ENCODE measurements around the gene RBM17. TPM values are rescaled to one million over a fixed set of nuclear protein-coding genes. Genes with fewer than 3 reads are reported as not detected.

RBM17 gene
- total and polyA plus RNA-seq, 2 of the 4 experiments (the other 2 are of a cell fraction), result 24.6 to 56.7 TPM

DNA sequence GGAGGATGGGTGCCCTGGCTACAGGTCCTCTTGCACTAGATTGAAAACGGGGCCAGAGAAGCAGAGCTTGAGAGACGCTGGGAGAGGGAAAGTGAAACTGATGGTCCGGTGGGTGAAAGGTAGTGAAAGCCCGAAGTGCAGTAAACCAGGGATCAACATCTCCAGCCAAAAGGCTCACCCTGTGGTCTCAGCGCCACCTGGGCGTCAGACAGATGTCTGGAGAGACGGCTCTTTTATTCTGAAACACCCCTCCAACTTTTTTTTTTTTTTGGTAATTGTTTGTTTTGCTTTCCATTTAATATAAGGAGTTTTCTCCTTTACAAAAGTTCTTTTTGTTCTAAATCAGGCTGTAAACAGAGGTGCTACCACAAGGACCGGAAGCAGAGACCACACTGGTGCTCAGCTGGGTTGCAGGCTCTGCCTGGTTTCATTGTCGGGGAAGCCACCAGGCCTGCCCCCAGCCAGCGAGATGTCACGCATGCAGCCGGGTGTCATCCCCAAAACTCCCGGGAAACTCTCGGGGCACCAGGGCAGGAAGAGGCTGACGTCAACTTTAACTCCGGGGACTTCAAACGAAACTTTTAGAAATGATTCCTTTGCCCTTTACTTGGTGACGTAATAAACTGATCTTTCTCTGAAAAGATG lies 37.9 kb upstream of the RBM17 start:
- H4K91ac ChIP-seq (ENCODE audit: insufficient read depth, low read depth, low read length), result peak overlapping the region; percentile 2; the same call in 1 of the 2 replicates
- no peak overlapping the region for H3K14ac ChIP-seq (replicated peaks; ENCODE audit: low read depth, low read length)
- no peaks in the 10 kb centered on the region for H3K9me1 ChIP-seq (ENCODE audit: insufficient read depth, low read length)
- no peaks in the 10 kb centered on the region for H4K20me1 ChIP-seq (ENCODE audit: insufficient read depth, low read length)
- H3K56ac ChIP-seq (ENCODE audit: extremely low read depth, insufficient read depth, low read length), result no peak overlapping the region
- CTCF ChIA-PET, result interaction anchor here (0.5 to 1.3 kb wide), 4 partner anchors 12 to 97 kb away, joined by 3 to 9 read pairs (median 3); no protein-coding TSS in a partner anchor
- dilution Hi-C loops (cut with HindIII; ENCODE audit: low sequenced_read_pairs, unreplicated experiment) (no loop called here), intact Hi-C loops (cut with micrococcal nuclease) (no loop called here), in situ Hi-C loops (cut with MboI; ENCODE audit: low sequenced_read_pairs) (no loop called here)
- H2BK120ac ChIP-seq (ENCODE audit: low read depth, low read length), result no peak overlapping the region
- POLR2A ChIA-PET (ENCODE audit: unreplicated experiment), result interaction anchor here (0.7 kb wide), 1 partner anchor 73 kb away, joined by 4 read pairs; no protein-coding TSS in a partner anchor
- H3K36me3 ChIP-seq (ENCODE audit: control insufficient read depth, insufficient read depth, low read length), result no peaks in the 10 kb centered on the region
- peaks cover 26% of the 10 kb centered on the region for H3K27me3 ChIP-seq (ENCODE audit: control insufficient read depth, insufficient read depth, low read length)
- no peak overlapping the region for H2AK5ac ChIP-seq (ENCODE audit: low read depth, low read length)
- no peak overlapping the region for H2BK5ac ChIP-seq (ENCODE audit: low read depth, low read length, poor library complexity, severe bottlenecking)
- no peak overlapping the region for H2BK15ac ChIP-seq (ENCODE audit: low read depth, low read length)
- no peak overlapping the region; the same call in 1 of the 2 replicates for H2BK20ac ChIP-seq (ENCODE audit: low read depth, low read length)
- no peaks in the 10 kb centered on the region for H3K79me1 ChIP-seq (ENCODE audit: low read depth in 1 of 2, low read length in 2 of 2)
- ATAC-seq (ENCODE audit: low read depth), result peak; percentile 79
- peaks cover 3% of the 10 kb centered on the region; the same call in 1 of the 2 replicates for H3K4me1 ChIP-seq (ENCODE audit: control insufficient read depth, insufficient read depth, low read length)
- no peak for TF ChIP-seq RFX5 (IDR thresholded peaks at IDR 0.05; ENCODE audit: low read depth, low read length)
- peak; percentile 32 for TF ChIP-seq CEBPB (IDR thresholded peaks at IDR 0.05; ENCODE audit: low read depth, low read length)
- TF ChIP-seq SMC3 (IDR thresholded peaks at IDR 0.05; ENCODE audit: low read depth, low read length), result no peak
- no peak for TF ChIP-seq RCOR1 (IDR thresholded peaks at IDR 0.05; ENCODE audit: insufficient replicate concordance, low read length)
- H3K9ac ChIP-seq (ENCODE audit: low read depth, low read length), result peak overlapping the region; percentile 47; the same call in 1 of the 2 replicates
- H3K18ac ChIP-seq (ENCODE audit: low read depth, low read length), result peak overlapping the region; percentile 55; the same call in 1 of the 2 replicates
- peak overlapping the region; percentile 71 for H2AFZ ChIP-seq (replicated peaks; ENCODE audit: low read length, poor library complexity)
- H4K5ac ChIP-seq (ENCODE audit: low read depth, low read length), result no peak overlapping the region; the same call in 1 of the 2 replicates
- no peaks in the 10 kb centered on the region for H3K9me3 ChIP-seq (ENCODE audit: control insufficient read depth, insufficient read depth, low read length)
- peak; percentile 44 for DNase-seq
- H4K8ac ChIP-seq (ENCODE audit: low read depth in 2 of 2, low read length in 2 of 2), result peak overlapping the region in 1 of 2 experiments; percentile 32; a peak in 1 of 4 replicates
- H2AK9ac ChIP-seq (replicated peaks; ENCODE audit: low read depth, low read length, poor library complexity), result no peak overlapping the region
- H3K27ac ChIP-seq (ENCODE audit: insufficient read depth, low read length), result no peak overlapping the region; the same call in 1 of the 2 replicates
- no peak overlapping the region for H3K4ac ChIP-seq (ENCODE audit: low read depth, low read length)
- H3K4me2 ChIP-seq (ENCODE audit: low read depth, low read length), result peak overlapping the region; percentile 84
- H3K4me3 ChIP-seq (ENCODE audit: insufficient read depth, low read depth, low read length), result peak overlapping the region; percentile 35
- H3K23ac ChIP-seq (ENCODE audit: low read depth, low read length), result 0 out of 2 replicates have a peak overlapping the region, but pooled peaks have one; percentile 35
- WGBS, 2 experiments (ENCODE audit: extremely low coverage in 2 of 2, insufficient read length in 1 of 2), result 2% methylated on average over 8 of the region's 18 CpGs; no CpG with 5 or more reads in 1 of the 2 experiments
- BruUV-seq (replicated peaks), result no TSS peak

Data from IMR-90 (cell line).